ENCODE results near the gene ENO2. TPM values are rescaled to one million over a fixed set of nuclear protein-coding genes. Genes with fewer than 3 reads are reported as not detected.

ENO2 gene
- total and polyA plus RNA-seq, 9 donors = 5.0 to 22.3 (median 11.5) TPM

DNA sequence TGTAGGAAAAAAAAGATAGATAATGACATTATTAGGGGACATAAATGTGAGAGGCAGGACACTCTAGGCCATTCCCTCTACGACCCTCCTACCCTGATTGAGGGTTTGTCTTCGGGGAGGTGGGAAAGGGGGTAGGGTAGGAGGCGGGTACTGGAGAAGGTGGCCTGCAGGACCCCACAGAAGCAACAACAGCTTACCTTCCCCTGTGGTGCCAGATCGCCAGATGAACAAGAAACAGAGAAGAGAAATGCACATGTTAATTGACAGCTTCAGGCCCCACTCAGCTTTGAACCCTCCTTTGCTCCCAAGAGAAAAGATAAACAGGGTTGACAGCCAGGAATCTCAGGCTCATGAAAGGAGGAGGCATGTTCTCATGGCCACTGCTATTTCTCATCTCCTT is 51.3 kb downstream of the ENO2 start:
- peaks cover 12% of the 10 kb centered on the region for H3K4me1 ChIP-seq (ENCODE audit: insufficient read depth)
- H3K4me3 ChIP-seq = no peak overlapping the region
- intact Hi-C loops (cut with DNase I) = loop anchor here (2.0 to 10.0 kb wide), 4 partner anchors 21 to 101 kb away; partner anchors contain the start of genes TPI1 (in 4 of the 4) and C12orf57 (in 1 of the 4)
- peak overlapping the region in 1 of 2 donors; percentile 30 for H3K27ac ChIP-seq
- WGBS, 3 donors = 70 to 80% (median 75%) methylated on average over 4 of the region's 4 CpGs
- peak in 1 of 5 donors; percentile 18 for DNase-seq
- no peaks in the 10 kb centered on the region for H3K27me3 ChIP-seq
- no peaks in the 10 kb centered on the region for H3K9me3 ChIP-seq
- TF ChIP-seq POLR2A (IDR thresholded peaks at IDR 0.05) (no peak), EP300 (IDR thresholded peaks at IDR 0.05) (no peak), CTCF (IDR thresholded peaks at IDR 0.05) (no peak)
- no peaks in the 10 kb centered on the region for H3K36me3 ChIP-seq

DNA sequence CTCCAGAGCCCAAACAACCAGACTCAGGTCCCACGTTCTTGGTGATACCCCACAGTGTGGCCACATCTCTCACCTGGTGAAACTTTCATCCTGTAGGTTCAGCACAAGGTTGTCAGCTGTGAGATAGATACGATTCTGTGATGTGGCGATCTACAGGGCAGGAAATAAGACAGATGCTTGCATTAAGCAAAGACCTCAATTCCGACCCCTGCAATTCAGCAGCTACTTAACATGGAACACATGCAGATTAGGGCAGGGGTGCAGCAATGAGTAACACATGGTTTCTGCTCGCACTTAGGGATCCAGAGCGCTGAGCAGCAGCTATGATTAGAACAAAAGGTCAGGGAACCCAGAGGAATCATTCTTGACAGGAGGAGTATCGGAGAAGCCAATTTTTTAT is 52.0 kb downstream of the ENO2 start:
- intact Hi-C loops (cut with DNase I) = loop anchor here (5.0 to 10.0 kb wide), 2 partner anchors 99 to 102 kb away; partner anchors contain the start of gene TPI1 (in 4 of the 4)
- no peak for TF ChIP-seq EP300 (IDR thresholded peaks at IDR 0.05)
- no peak for TF ChIP-seq POLR2A (IDR thresholded peaks at IDR 0.05)
- Histone ChIP-seq H3K4me1 (ENCODE audit: insufficient read depth) (peaks cover 9% of the 10 kb centered on the region), H3K36me3 (no peaks in the 10 kb centered on the region), H3K27ac (no peak overlapping the region), H3K4me3 (no peak overlapping the region), H3K9me3 (no peaks in the 10 kb centered on the region), H3K27me3 (no peaks in the 10 kb centered on the region)
- DNase-seq = peak in 1 of 5 donors; percentile 3
- WGBS, 3 donors = 80 to 83% (median 82%) methylated on average over 7 of the region's 7 CpGs

- WGBS, 3 donors = 74 to 79% (median 76%) methylated on average over 10 of the region's 10 CpGs
- Histone ChIP-seq H3K36me3 (no peaks in the 10 kb centered on the region), H3K4me1 (ENCODE audit: insufficient read depth) (peaks cover 7% of the 10 kb centered on the region), H3K27ac (no peak overlapping the region), H3K4me3 (no peak overlapping the region), H3K9me3 (no peaks in the 10 kb centered on the region), H3K27me3 (no peaks in the 10 kb centered on the region)
- intact Hi-C loops (cut with DNase I) = loop anchor here (5.0 to 10.0 kb wide), 2 partner anchors 100 to 103 kb away; partner anchors contain the start of gene TPI1 (in 4 of the 4)
- TF ChIP-seq CTCF (IDR thresholded peaks at IDR 0.05) (no peak), EP300 (IDR thresholded peaks at IDR 0.05) (no peak), POLR2A (IDR thresholded peaks at IDR 0.05) (no peak)
- peak in 1 of 5 donors; percentile 25 for DNase-seq
These were observed 53.3 kb downstream of the ENO2 start for GRCh38 chr12:6967651-6968100.

GRCh38 chr12:6968426-6968825 is 54.0 kb downstream of the ENO2 start:
- Histone ChIP-seq H3K27ac (no peak overlapping the region), H3K4me3 (no peak overlapping the region), H3K27me3 (no peaks in the 10 kb centered on the region), H3K4me1 (ENCODE audit: insufficient read depth) (peaks cover 7% of the 10 kb centered on the region), H3K9me3 (no peaks in the 10 kb centered on the region), H3K36me3 (no peaks in the 10 kb centered on the region)
- TF ChIP-seq POLR2A (IDR thresholded peaks at IDR 0.05) (no peak), EP300 (IDR thresholded peaks at IDR 0.05) (no peak), CTCF (IDR thresholded peaks at IDR 0.05) (no peak)
- 70 to 73% (median 72%) methylated on average over 9 of the region's 9 CpGs for WGBS, 3 donors
- DNase-seq = peak in 2 of 5 donors; percentile 27 to 31
- intact Hi-C loops (cut with DNase I) = loop anchor here (5.0 to 10.0 kb wide), 2 partner anchors 101 to 104 kb away; partner anchors contain the start of gene TPI1 (in 4 of the 4)

DNA sequence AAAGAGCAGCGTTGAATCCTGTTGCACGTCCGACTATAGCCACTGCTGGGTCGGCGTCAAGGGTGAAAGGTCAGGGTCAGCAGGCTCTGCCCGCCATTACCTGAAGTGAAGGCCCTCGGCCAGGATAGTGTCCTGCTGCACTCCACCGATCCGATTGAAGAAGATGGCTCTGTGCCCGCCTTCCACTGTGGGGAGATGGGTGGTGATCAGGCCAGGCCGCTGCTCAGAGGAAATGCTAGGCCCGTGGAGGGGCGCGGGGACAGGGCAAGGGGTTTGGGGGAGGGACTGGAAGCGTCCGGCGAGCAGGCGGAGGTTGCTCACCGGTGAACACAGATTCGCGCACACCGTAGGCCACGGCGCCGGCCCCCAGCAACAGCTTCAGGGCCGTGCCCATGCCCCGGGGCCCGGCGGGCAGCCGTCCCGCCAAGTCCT is 55.7 kb downstream of the ENO2 start:
- H3K27me3 ChIP-seq = no peaks in the 10 kb centered on the region
- no peaks in the 10 kb centered on the region for H3K9me3 ChIP-seq
- TF ChIP-seq EP300 (IDR thresholded peaks at IDR 0.05) = no peak
- no peak for TF ChIP-seq POLR2A (IDR thresholded peaks at IDR 0.05)
- no peak for TF ChIP-seq CTCF (IDR thresholded peaks at IDR 0.05)
- H3K36me3 ChIP-seq = no peaks in the 10 kb centered on the region
- H3K4me1 ChIP-seq (ENCODE audit: insufficient read depth) = peaks cover 7% of the 10 kb centered on the region
- DNase-seq = peak in 4 of 5 donors; percentile 55 to 76 (median 66)
- H3K4me3 ChIP-seq = peak overlapping the region; percentile 78
- intact Hi-C loops (cut with DNase I) = no loop called here
- WGBS, 3 donors = 0 to 1% (median 1%) methylated on average over 24 to 31 of the region's 31 CpGs
- H3K27ac ChIP-seq = peak overlapping the region; percentile 68 to 72
